Stimulated activated CD8-positive, alpha-beta memory T cell treated with anti-CD3 and anti-CD28 coated beads, Interleukin-12 subunit alpha, Interleukin-12 subunit beta, amount 100 ng/mL, for 24 hours (primary cell): Measurements from ENCODE around the gene DEDD2.
A peak's percentile ranks its signal among the peaks of the same experiment; 100 is the strongest.

ENCODE experiments used
- DNase-seq: peaks from one replicate; pipeline ENCODE4 v3.0.0-alpha.2; 2020; ENCODE audit errors: extremely low read depth

The DEDD2 gene

DNA sequence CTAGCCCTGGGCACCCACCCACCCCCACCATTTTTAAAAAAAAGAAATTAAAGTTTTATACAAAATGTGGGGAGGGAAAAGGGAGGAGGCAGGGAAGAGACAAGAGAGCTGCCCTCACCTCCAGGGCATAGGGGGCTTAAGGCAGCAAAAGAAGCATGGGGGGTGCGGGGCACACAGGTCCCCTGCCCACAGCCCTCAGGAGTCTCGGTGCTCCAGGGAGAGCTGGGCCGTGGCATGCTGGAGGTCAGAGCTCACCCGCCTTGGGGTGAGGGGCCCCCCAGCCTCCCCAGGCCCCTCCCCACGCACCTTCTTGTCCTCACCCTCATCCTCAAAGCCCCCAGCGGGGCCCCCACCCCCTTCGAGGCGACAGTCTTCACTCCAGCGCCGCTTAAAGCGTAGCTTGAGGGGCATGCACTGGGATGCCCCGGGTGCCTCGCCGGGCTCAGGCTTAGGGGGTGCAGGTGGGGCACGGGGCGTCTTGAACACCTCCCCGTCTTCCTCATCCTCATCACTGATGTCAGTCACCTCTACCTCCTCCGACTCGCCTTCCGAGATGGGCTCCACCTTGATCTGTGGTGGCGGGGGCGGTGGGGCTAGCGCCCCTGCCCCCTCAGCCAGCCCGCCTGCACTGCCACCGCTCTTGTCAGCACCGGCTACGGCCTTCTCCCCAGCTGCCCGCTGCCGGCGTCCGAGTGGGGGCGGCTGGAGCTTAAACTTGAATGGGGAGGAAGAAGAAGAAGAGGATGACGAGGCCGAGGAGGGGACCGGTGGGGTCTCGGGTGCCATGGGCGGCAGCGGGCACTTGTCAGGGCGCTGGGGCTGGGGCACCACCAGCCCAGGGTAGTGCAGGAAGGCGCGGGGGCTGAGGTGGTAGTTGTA, 31.0 kb upstream of the DEDD2 start:
- no peak for DNase-seq

DNA sequence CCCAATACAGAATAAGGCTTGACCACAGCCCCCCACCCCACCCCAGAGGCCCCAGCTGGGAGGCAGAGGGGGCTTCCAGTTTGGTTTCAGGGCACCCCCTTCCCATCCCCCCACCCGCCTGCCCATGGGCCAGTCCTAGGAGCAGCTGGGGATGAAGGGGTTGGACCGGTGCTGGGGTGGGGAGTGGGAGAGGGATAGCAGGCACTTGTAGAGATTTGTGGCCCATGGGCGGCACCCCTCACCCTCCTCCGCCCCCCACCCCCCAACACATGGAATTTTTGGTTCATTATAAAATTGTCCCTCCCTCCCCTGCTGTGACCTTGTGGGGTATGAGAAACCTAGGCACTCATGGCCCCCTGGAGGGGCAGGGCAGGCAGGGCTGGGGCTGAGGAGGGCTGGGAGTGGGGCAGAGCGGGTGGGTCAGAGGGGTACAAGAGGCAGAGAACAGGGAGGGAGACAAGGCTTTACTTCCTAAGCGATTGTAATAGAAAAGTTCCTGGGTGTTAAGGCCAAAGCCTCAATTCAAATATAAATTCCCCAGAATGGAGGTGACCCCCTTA, 30.2 kb upstream of the DEDD2 start:
- no peak for DNase-seq

DNA sequence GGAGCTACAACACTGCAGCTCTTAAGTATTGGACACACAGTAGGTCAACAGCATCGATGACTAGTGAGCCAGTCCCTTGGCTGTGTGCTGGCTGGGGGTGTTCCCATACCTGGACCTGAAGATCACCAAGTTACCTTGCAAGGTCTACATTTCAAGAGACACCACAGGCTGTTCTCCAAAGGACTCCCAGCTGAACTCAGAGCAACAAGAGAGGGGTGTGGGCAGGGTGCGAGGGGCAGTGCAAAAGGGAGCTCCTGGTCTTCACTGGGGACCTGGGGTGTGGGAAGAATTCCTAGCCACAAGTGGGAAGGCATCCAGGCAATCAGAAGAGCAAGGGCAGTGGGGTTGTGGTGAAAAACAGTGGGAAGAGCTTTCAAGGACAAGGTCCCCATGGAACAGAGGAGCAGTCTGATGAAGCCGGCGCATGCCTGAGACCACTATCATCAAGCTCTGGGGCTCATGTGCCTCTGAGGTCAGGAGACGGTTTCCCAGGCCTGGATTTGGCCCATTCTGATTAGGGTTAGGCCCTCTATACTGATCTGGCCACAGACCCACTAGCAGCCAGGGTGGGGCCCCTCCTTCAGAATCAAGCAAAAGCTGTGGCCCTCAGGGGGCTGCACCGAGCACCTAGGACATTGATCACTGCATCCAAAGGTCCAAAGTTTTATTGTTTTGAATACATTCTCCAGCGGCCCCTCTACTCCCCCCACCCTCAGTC, 29.6 kb upstream of the DEDD2 start:
- DNase-seq = no peak

DNA sequence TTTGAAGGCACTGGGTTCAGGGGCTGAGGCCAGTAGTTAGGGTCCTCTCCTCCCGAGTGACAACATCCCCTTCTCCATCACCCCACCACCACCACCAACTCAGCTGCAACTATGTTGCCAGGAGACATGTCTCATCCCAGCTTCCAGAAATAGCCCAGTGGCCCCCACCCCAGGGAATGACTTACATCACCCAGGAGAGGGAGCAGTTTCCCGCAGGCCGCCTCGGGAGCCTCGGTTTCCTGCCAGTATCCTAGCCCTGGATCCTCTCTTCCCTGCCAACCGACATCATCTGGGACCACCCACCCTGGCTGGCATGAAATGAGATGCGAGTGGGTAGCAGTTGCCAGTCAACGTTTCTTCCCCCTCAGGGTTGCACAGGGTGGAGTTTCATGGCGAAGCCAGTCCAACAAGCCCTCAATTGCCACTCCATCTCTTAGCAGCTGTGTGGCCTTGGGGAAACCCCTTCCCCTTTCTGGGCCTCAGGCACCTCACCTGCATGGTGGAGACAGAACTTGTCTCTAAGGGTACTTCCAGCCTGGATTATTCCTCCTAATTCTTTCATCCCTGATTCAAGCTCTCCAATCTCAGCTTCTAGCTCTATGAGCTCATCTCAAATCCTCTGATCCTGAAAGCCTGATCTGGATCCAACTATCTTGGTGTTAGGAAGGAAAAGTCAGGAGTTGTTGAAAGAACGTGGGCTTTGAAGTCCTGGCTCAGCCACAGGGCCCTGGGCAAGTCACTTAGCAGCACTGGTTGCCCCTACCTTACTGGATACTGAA, 28.9 kb upstream of the DEDD2 start:
- DNase-seq = no peak

DNA sequence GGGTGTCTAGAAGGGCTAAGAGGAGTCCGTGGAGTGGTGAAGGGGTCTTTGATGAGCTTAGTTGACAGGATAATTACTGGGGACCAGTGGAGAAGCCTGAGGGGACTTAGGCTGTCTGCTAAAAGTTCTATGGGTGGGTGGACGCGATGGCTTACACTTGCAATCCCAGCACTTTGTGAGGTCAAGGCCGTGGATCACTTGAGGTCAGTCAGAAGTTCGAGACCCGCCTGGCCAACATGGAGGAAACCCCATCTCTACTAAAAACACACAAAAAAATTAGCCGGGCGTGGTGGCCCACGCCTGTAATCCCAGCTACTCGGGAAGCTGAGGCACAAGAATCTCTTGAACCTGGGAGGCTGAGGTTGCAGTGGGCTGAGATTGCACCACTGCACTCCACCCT, 27.8 kb upstream of the DEDD2 start:
- no peak for DNase-seq

DNA sequence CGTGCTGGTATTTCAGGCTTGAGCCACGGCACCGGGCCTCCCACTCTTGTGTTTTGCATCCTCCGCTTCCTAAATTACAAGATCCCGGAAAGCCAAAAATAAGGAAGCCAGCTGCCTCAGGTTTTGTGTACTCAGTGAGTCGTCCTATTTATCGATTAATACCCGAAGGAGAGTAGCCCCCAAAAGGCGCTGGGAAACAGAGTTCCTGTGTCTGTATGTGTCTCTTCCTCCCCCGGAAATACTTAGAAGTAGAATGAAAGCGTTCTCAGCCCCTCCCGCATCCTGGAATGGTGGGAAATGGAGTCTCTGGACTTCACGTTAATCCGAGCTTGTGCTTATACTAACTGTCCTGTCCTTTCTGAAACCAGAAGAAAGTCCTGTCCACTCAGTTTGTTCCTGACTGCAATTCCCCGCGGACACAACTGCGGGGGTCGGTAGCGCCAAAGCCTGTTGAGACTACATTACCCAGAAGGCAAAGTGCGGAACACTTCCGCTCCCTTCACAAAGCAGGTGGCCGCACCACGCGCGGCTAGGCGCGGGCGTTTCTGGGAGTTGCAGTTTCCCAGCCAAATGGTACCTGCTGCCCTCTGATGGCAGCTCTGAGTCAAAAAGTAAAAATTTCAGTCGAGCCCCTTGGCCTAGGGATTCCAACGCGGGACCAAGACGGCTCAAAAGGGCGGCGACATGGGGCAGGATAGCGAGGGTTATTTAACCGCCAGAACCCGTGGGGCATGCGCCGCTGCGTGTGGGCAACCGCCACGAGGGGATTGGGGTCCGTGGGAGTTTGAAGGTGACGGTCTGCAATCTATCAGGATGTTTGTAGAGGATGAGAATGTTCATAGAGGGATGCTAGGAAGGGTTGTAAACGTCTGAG, 27.1 kb upstream of the DEDD2 start:
- peak; percentile 81 for DNase-seq

GRCh38 chr19:42242512-42243409, 25.3 kb upstream of the DEDD2 start, which contains the start of gene GSK3A:
TSS of gene GSK3A (minus strand) at chr19:42242602. CDS start at chr19:42242465, 137 bp downstream.
- DNase-seq = peak; percentile 89

- DNase-seq = no peak
Observed at GRCh38 chr19:42242069-42242511, 24.6 kb upstream of the DEDD2 start.

DNA sequence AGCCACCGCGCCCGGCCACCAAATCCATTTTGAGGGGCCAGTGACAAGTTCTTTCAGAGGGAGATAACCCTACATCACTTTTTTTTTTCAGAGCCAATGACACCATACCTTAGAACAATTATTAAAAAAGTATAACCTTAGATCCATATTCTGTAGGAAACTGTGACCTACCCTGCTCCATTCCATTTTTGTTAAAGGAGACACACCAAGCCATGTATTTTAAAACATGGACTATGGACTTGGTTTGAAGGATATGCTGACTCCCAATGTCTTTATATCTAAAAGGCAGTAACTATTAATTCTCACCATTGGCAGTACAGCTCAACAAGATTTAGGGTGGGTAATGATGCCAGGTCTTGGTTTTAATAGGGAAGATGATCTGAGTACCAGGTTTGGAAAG, 23.8 kb upstream of the DEDD2 start:
- DNase-seq = no peak

GRCh38 chr19:42239544-42240220, 22.2 kb upstream of the DEDD2 start:
- no peak for DNase-seq

- no peak for DNase-seq
Observed at GRCh38 chr19:42235181-42235580, 17.7 kb upstream of the DEDD2 start.

- DNase-seq = no peak
Observed at GRCh38 chr19:42234364-42234763, 16.9 kb upstream of the DEDD2 start.

DNA sequence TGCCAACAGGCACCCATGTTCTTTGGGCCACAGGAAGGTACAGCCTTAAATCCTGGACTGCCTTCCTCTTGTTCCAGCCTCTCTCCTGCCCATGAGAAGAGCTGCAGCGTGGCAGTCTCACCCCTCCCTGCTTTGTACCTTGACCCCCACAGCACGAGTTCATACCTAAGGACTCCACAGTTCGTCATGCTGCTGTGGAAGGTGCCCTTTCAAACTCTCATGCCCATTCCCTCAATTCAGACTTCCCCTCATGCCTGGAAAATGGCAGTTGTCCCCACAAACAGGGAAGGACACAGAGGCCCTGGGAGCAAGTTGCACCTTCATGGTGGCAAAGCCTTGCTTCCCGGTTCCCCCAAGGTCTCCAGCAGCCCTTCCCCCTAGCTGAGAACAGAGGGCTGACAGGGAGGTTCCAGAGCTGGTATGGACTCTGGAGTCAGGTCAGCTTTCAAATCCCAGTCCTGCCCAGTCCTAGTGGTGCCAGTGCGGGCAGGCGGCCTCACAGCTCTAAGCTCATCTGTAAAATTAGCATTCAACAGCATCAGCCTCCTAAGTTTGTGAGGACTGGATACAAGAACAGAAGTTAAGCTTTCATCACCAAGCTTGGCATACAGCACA, 16.3 kb upstream of the DEDD2 start:
- no peak for DNase-seq

DNA sequence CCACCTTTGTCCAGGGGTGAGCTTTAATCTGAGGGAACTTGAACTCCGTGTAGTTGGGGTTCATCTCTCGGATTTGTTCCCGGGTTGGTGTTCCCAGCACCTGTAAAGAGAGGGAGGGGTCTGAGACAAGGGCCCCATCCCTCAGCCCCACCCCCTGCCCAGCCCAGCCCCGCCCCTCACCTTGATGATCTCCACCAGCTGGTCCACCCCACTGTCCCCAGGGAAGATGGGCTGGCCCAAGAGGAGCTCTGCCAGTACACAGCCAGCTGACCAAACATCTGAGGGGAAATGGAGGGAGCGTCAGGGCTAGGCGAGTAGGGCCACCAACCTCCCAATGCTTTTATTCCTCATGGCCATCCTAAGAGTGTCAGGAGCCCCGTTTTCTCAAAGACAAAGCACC, 15.6 kb upstream of the DEDD2 start:
- no peak for DNase-seq

GRCh38 chr19:42232435-42232834, 15.0 kb upstream of the DEDD2 start:
- no peak for DNase-seq

DNA sequence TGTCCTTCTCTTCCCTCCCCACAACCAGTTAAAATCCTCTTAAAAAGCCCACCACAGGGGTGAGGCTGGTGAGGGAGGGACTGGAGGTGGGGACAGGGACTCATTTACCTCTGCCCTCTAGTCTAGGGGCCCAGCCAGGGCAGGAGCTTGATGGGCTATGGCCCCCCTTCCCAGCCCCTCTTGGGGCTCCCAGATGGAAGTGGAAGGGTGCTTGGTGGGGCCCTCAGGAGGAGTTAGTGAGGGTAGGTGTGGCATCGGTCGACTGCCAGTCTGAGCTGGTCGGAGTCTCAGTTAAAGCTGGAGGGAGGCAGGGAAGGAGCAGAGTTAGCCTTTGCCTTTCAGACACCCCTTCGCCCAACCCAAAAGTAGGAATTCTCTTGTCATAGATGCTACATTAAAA, 13.1 kb upstream of the DEDD2 start:
- DNase-seq = no peak

- no peak for DNase-seq
Observed at GRCh38 chr19:42229855-42230351, 12.4 kb upstream of the DEDD2 start.

DNA sequence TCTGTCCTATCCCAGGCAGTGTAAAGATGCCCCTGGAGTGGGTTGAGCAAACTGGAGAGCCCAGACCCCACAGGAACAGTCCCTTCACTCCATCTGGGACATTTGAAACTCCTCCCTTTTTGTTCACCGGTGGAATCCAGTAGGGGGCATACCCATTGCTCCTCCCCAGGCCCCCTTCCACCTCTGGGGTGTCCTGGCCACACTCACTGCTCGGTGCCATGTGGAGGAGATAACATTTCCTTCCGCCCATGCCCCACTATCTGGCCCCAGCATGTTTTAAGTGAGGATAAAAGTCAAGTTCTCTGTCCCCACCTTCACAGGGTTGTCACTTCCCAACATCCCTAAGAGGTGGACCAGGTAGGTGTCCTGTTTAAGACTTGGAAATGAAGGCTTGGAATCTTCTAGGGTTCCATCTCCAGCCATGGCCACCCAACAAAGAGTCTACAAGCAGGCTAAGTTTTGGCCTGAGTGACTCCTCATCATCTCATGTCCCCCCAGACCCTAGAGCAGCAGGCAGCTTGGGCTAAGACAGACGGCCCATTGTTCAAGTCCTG, 11.9 kb upstream of the DEDD2 start:
- no peak for DNase-seq
